Stimulated activated CD4-positive, alpha-beta T cell treated with anti-CD3 and anti-CD28 coated beads, Interleukin-15, amount 100 ng/mL, for 1 hour (primary cell): ENCODE data around the gene ASXL3.

Experiments
- DNase-seq, 2 donors: peaks; one replicate each; pipeline ENCODE4 v3.0.0-alpha.2; 2020; ENCODE audit warnings: low read depth in 1 of 2, low spot score in 1 of 2

ASXL3 gene

GRCh38 chr18:33656889-33657448, 79.0 kb downstream of the ASXL3 start:
- no peak for DNase-seq

- DNase-seq: no peak
Observed at GRCh38 chr18:33660696-33661310, 82.8 kb downstream of the ASXL3 start.

GRCh38 chr18:33664241-33664874, 86.3 kb downstream of the ASXL3 start:
- DNase-seq: no peak

- DNase-seq: no peak
Observed at GRCh38 chr18:33665187-33665586, 87.2 kb downstream of the ASXL3 start.

- DNase-seq: no peak
Observed at GRCh38 chr18:33665641-33666040, 87.6 kb downstream of the ASXL3 start.

GRCh38 chr18:33666915-33667314, 88.9 kb downstream of the ASXL3 start:
- no peak for DNase-seq

GRCh38 chr18:33669589-33669988, 91.6 kb downstream of the ASXL3 start:
- DNase-seq: no peak

GRCh38 chr18:33670029-33670428, 92.0 kb downstream of the ASXL3 start:
- no peak for DNase-seq

- DNase-seq: no peak
Observed at GRCh38 chr18:33673689-33674088, 95.7 kb downstream of the ASXL3 start.

GRCh38 chr18:33676593-33676992, 98.6 kb downstream of the ASXL3 start:
- DNase-seq: no peak

- no peak for DNase-seq
Observed at GRCh38 chr18:33677891-33678290, 99.9 kb downstream of the ASXL3 start.

- no peak for DNase-seq
Observed at GRCh38 chr18:33682436-33682835, 104.4 kb downstream of the ASXL3 start.

- no peak for DNase-seq
Observed at GRCh38 chr18:33694593-33694992, 116.6 kb downstream of the ASXL3 start.

GRCh38 chr18:33696332-33697162, 118.5 kb downstream of the ASXL3 start:
- no peak for DNase-seq

GRCh38 chr18:33697498-33697897, 119.5 kb downstream of the ASXL3 start:
- DNase-seq: no peak

- no peak for DNase-seq
Observed at GRCh38 chr18:33699372-33699771, 121.4 kb downstream of the ASXL3 start.

- no peak for DNase-seq
Observed at GRCh38 chr18:33700513-33700976, 122.5 kb downstream of the ASXL3 start.

- no peak for DNase-seq
Observed at GRCh38 chr18:33702625-33703024, 124.6 kb downstream of the ASXL3 start.

- no peak for DNase-seq
Observed at GRCh38 chr18:33706391-33706790, 128.4 kb downstream of the ASXL3 start.

- DNase-seq: no peak
Observed at GRCh38 chr18:33708876-33709275, 130.9 kb downstream of the ASXL3 start.

- DNase-seq: no peak
Observed at GRCh38 chr18:33710269-33710668, 132.2 kb downstream of the ASXL3 start.

GRCh38 chr18:33711514-33711913, 133.5 kb downstream of the ASXL3 start:
- no peak for DNase-seq
